AG04450 (cell line): ENCODE data around the gene FAM219A. TPM values are rescaled to one million over a fixed set of nuclear protein-coding genes. Genes with fewer than 3 reads are reported as not detected.

Experiments
- CTCF ChIA-PET: fragments of 300-600, 350-600 bp; formaldehyde crosslinking; extraction: SDS; loops from one replicate; lab custom pipeline; 2022; ENCODE audit warnings: antibody characterized with exemption, inconsistent platforms; lab: Charles Lee
- POLR2A ChIA-PET: fragments of 350-600 bp; formaldehyde crosslinking; extraction: SDS; loops from one replicate; lab custom pipeline; 2021; ENCODE audit warnings: antibody characterized with exemption, inconsistent platforms; lab: Yijun Ruan, JAX
- DNase-seq: peaks from one replicate; pipeline ENCODE4 v3.0.0-alpha.2; 2011; ENCODE audit warnings: low read depth, low spot score
- H3K27ac ChIP-seq: one replicate; pipeline ENCODE4 v1.5.1; 2012; ENCODE audit warnings: low read depth, low read length, control low read depth
- H3K27me3 ChIP-seq: one replicate; pipeline ENCODE4 v1.6.0; 2012; ENCODE audit warnings: low read length; ENCODE audit not compliant: control insufficient read depth, insufficient read depth
- H3K4me3 ChIP-seq: 2 replicates; pipeline ENCODE4 v1.5.1; 2011; ENCODE audit warnings: mild to moderate bottlenecking, low read depth, low read length, control low read depth
- H3K9me3 ChIP-seq: 2 replicates; pipeline ENCODE4 v1.5.1; 2012; ENCODE audit warnings: low read length; ENCODE audit not compliant: control insufficient read depth, insufficient read depth
- polyA plus RNA-seq: library from polyadenylated mRNA; depleted of rRNA; stranded (reverse); fragments of >200 nt; gene quantifications from 2 replicates; pipeline ENCODE4 v1.2.3, GENCODE V29; 2011
- TF ChIP-seq, protein P1 (sequence below): IDR thresholded peaks from 2 replicates; pipeline ENCODE4 v1.5.1; 2011; ENCODE audit warnings: low read depth, low read length, control low read depth, inconsistent platforms

The FAM219A gene
- polyA plus RNA-seq, 1 experiment: 8.0 TPM

DNA sequence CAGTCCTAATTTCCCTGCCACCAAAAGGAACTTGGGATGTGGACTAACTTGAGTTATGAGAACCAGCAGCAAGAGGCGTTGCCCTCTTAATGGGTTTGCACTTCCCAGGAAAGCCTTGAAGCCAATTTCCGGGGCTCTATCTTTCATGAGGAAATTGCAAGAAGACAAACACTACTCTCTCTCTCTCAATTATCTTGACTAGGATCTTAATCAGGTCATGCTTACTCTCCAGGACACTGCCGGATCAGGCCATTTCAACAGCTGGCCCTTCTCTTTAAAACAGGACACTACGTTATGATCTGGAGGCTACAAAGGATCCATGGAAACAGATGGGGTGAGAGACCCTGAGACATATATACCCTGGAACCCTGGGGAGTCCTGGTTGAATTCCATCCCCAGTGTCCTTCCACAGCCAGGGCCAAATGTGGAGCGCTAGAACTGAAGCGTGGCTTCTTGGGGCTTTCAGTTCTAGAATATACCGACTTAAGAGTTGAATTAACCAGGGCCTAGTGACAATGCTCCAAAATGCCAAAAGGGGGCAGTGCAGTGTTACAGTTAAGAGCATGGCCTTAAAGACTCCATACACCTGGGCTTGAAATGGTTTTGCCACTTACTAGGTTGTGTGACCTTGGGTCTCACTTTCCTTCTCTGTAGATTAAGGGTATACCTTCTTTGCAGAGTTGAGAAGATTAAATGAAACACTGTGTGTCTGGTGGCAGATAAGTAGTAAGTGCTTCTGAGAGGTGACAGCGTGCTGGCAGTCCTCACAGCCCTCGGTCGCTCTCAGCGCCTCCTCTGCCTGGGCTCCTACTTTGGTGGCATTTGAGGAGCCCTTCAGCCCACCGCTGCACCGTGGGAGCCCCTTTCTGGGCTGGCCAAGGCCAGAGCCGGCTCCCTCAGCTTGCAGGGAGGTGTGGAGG, 21.1 kb downstream of the FAM219A start:
- no peak overlapping the region for H3K27ac ChIP-seq
- POLR2A ChIA-PET: no interaction called here
- H3K27me3 ChIP-seq: no peaks in the 10 kb centered on the region
- TF ChIP-seq, protein P1, sequence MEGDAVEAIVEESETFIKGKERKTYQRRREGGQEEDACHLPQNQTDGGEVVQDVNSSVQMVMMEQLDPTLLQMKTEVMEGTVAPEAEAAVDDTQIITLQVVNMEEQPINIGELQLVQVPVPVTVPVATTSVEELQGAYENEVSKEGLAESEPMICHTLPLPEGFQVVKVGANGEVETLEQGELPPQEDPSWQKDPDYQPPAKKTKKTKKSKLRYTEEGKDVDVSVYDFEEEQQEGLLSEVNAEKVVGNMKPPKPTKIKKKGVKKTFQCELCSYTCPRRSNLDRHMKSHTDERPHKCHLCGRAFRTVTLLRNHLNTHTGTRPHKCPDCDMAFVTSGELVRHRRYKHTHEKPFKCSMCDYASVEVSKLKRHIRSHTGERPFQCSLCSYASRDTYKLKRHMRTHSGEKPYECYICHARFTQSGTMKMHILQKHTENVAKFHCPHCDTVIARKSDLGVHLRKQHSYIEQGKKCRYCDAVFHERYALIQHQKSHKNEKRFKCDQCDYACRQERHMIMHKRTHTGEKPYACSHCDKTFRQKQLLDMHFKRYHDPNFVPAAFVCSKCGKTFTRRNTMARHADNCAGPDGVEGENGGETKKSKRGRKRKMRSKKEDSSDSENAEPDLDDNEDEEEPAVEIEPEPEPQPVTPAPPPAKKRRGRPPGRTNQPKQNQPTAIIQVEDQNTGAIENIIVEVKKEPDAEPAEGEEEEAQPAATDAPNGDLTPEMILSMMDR: peak; percentile 87
- no peak for DNase-seq
- H3K4me3 ChIP-seq: no peak overlapping the region
- H3K9me3 ChIP-seq: no peaks in the 10 kb centered on the region
- CTCF ChIA-PET: interaction anchor here (0.5 to 5.6 kb wide), 8 partner anchors 9 to 624 kb away, joined by 3 to 58 read pairs (median 8); no protein-coding TSS in a partner anchor

- no peaks in the 10 kb centered on the region for H3K9me3 ChIP-seq
- ChIA-PET CTCF (interaction anchor here (0.6 to 3.6 kb wide), 6 partner anchors 28 to 357 kb away, joined by 3 to 30 read pairs (median 4); no protein-coding TSS in a partner anchor), POLR2A (no interaction called here)
- TF ChIP-seq, protein P1: no peak
- H3K27ac ChIP-seq: no peak overlapping the region
- H3K4me3 ChIP-seq: no peak overlapping the region
- DNase-seq: no peak
- no peaks in the 10 kb centered on the region for H3K27me3 ChIP-seq
These were observed 26.7 kb downstream of the FAM219A start for GRCh38 chr9:34431667-34432066.

GRCh38 chr9:34430843-34431437, 27.4 kb downstream of the FAM219A start:
- no peak overlapping the region for H3K4me3 ChIP-seq
- H3K27me3 ChIP-seq: no peaks in the 10 kb centered on the region
- ChIA-PET CTCF (interaction anchor here (0.6 to 3.6 kb wide), 6 partner anchors 27 to 1016 kb away, joined by 3 to 30 read pairs (median 4); no protein-coding TSS in a partner anchor), POLR2A (no interaction called here)
- no peak overlapping the region for H3K27ac ChIP-seq
- TF ChIP-seq, protein P1: no peak
- DNase-seq: peak; percentile 60
- no peaks in the 10 kb centered on the region for H3K9me3 ChIP-seq

GRCh38 chr9:34428325-34428958, 29.9 kb downstream of the FAM219A start:
- Histone ChIP-seq H3K9me3 (no peaks in the 10 kb centered on the region), H3K27ac (no peak overlapping the region), H3K4me3 (no peak overlapping the region), H3K27me3 (no peaks in the 10 kb centered on the region)
- POLR2A ChIA-PET: interaction anchor here (0.6 kb wide), 1 partner anchor 24 kb away, joined by 5 read pairs; no protein-coding TSS in a partner anchor
- DNase-seq: no peak
- TF ChIP-seq, protein P1: no peak
- CTCF ChIA-PET: interaction anchor here (1.8 to 4.4 kb wide), 3 partner anchors 16 to 73 kb away, joined by 4 to 20 read pairs (median 17); no protein-coding TSS in a partner anchor
